HG02884 (cell line): Measurements from ENCODE around the gene PPEF2.

ENCODE experiments used
- ATAC-seq: cut with Tn5 transposase; IDR thresholded peaks from one replicate; pipeline ENCODE4 v1.9.1; 2021; ENCODE audit warnings: mild to moderate bottlenecking, moderate library complexity; ENCODE audit not compliant: unreplicated experiment

PPEF2 gene

DNA sequence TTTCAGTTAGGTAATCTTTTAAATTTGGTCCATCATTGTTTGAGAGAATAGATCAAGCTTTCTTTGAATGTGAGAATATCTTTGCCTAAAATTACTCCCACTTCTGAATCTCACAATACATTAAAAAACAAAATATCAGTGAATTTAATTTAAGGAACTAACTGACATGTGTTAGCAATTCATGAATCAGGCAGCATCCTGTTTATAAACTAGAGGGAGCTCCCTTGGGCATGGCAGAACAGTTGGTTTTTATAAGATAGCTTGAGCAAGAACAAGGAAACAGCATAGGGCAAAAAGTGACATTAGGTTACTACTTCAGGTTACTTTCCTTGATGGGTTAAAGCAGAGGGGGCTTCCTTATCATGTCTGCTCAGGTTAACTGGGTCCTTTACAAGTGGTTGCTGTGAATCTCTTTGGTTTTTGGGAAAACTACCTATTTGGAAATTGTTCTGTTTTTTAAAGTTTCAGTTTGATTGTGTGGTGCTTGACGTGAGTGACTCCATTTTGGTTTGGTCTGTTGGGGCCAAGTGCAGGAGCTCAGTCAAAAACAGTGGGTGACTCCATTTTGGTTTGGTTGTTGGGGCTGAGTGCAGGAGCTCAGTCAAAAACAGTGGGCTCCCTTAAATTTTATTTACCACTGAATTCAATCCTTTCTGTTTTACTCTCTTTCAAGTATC lies 68.0 kb downstream of the PPEF2 start:
- no peak for ATAC-seq

DNA sequence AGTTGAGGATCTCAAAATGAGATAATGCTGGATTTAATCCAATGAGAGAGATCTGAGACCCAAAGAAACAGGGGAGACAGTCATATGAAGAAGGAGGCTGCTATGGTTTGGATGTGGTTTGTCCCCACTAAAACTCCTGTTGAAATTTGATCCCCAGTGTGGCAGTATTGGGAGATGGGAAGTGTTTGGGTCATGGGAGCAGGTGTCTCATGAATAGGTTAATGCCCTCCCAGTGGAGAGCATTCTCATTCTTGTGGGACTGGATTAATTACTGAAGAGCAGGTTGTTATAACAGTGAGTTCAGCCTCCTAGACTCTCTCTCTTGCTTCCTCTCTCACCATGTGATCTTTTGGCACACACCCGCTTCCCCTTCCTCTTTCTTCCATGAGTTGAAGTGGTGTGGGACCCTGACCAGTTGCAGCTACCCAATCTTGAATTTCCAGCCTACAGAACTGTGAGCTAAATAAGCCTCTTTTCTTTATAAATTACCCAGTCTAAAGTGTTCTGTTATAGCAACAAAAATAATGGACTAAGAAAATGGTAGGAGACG lies 70.3 kb downstream of the PPEF2 start:
- no peak for ATAC-seq

- ATAC-seq: no peak
These were observed 71.3 kb downstream of the PPEF2 start for GRCh38 chr4:75830906-75831305.

- no peak for ATAC-seq
These were observed 78.4 kb downstream of the PPEF2 start for GRCh38 chr4:75823812-75824211.

- no peak for ATAC-seq
These were observed 79.8 kb downstream of the PPEF2 start for GRCh38 chr4:75822416-75822815.

GRCh38 chr4:75821966-75822365 lies 80.3 kb downstream of the PPEF2 start:
- no peak for ATAC-seq

DNA sequence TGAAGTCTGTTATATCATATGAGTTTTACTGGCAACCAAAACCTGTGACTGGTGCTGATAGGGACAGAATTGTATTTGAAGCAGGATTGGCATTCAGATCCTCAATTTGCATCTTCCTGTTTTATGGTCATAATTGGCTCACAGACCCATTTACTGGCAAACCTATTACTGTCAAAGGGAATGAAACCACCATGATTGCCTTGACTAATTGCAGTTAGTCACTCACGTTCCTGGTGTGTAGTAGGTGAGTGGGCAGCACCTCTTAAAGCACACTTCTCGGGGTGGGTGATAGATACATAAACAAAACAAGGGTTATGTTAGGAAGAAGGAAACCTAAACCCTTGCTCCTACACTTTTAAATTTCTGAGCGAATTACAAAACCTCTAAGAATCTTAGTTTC lies 81.0 kb downstream of the PPEF2 start:
- no peak for ATAC-seq

GRCh38 chr4:75820676-75821075 lies 81.6 kb downstream of the PPEF2 start:
- ATAC-seq: no peak

- no peak for ATAC-seq
These were observed 82.1 kb downstream of the PPEF2 start for GRCh38 chr4:75820197-75820596.

DNA sequence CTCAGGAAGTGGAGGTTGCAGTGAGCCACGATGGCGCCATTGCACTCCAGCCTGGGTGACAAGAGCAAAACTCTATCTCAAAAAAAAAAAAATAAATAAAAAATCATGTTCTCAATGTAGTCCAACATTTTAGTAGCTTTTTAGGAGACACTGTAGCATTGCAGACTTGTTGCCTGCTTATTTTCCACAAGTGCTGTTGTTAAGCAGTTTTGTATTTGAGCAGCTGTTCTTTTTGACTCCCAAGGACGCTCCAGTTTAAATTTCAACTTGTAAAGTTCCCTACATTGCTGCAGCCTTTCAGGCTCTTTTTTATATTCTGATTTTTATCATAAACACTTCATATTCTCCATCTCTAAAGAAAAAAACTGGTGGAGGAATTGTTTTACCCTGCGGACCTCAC lies 83.1 kb downstream of the PPEF2 start:
- ATAC-seq: no peak

GRCh38 chr4:75817901-75818300 lies 84.4 kb downstream of the PPEF2 start:
- no peak for ATAC-seq
